Osteoblast (primary cell): Measurements from ENCODE around the gene SPTB. TPM values are rescaled to one million over a fixed set of nuclear protein-coding genes. Genes with fewer than 3 reads are reported as not detected.

Source experiments
- DNase-seq: peaks from one replicate; pipeline ENCODE4 v3.0.0; 2011; ENCODE audit warnings: low spot score, mixed read lengths; ENCODE audit not compliant: insufficient read length; ENCODE audit errors: missing footprints
- H2AFZ ChIP-seq: 2 replicates; pipeline ENCODE4 v1.6.0; 2011; ENCODE audit warnings: mild to moderate bottlenecking, low read length
- H3K27ac ChIP-seq: 2 replicates; pipeline ENCODE4 v1.5.1; 2011; ENCODE audit warnings: mild to moderate bottlenecking, low read depth, low read length, moderate library complexity
- H3K27me3 ChIP-seq: 2 replicates; pipeline ENCODE4 v1.6.0; 2012; ENCODE audit warnings: mild to moderate bottlenecking, control low read depth, inconsistent platforms, low read length, moderate library complexity; ENCODE audit not compliant: insufficient read depth
- H3K36me3 ChIP-seq: 2 replicates; pipeline ENCODE4 v1.5.1; 2011; ENCODE audit warnings: mild to moderate bottlenecking, low read length, control low read depth, moderate library complexity; ENCODE audit not compliant: insufficient read depth
- H3K4me1 ChIP-seq: 2 replicates; pipeline ENCODE4 v1.5.1; 2011; ENCODE audit warnings: mild to moderate bottlenecking, low read length, control low read depth, moderate library complexity; ENCODE audit not compliant: insufficient read depth
- H3K4me2 ChIP-seq: 2 replicates; pipeline ENCODE4 v1.6.0; 2011; ENCODE audit warnings: mild to moderate bottlenecking, low read length; ENCODE audit not compliant: insufficient read depth
- H3K4me3 ChIP-seq: fragments of 200-600 bp; sonication (generic); 3 replicates; pipeline ENCODE4 v1.5.1; 2012; ENCODE audit warnings: mild to moderate bottlenecking, low read length, inconsistent platforms; ENCODE audit not compliant: insufficient read depth
- H3K79me2 ChIP-seq: 2 replicates; pipeline ENCODE4 v1.6.0; 2012; ENCODE audit warnings: mild to moderate bottlenecking, low read length, control low read depth, inconsistent platforms; ENCODE audit not compliant: insufficient read depth
- H3K9me3 ChIP-seq: 2 replicates; pipeline ENCODE4 v1.5.1; 2011; ENCODE audit warnings: low read depth, low read length, control low read depth
- H4K20me1 ChIP-seq: 2 replicates; pipeline ENCODE4 v1.6.0; 2012; ENCODE audit warnings: mild to moderate bottlenecking, low read length, control low read depth; ENCODE audit not compliant: insufficient read depth
- total RNA-seq: library from RNA; depleted of rRNA; stranded (reverse); fragments of >200 nt; gene quantifications from 2 replicates; pipeline ENCODE4 v1.2.3, GENCODE V29; 2012
- TF ChIP-seq, protein P1 (sequence below): IDR thresholded peaks from 2 replicates; pipeline ENCODE4 v1.5.1; 2011; ENCODE audit warnings: mild to moderate bottlenecking, low read depth, low read length, moderate library complexity; ENCODE audit errors: extremely low read depth

Gene SPTB
- total RNA-seq, 1 donor: under 0.01 TPM

GRCh38 chr14:64787619-64788018 is 92.1 kb downstream of the SPTB start:
- H3K27me3 ChIP-seq: peaks cover 9% of the 10 kb centered on the region
- H4K20me1 ChIP-seq: no peaks in the 10 kb centered on the region
- peaks cover 7% of the 10 kb centered on the region for H3K4me1 ChIP-seq
- no peak overlapping the region for H3K27ac ChIP-seq
- no peak overlapping the region for H3K4me3 ChIP-seq
- H2AFZ ChIP-seq: no peak overlapping the region
- H3K9me3 ChIP-seq: no peaks in the 10 kb centered on the region
- no peaks in the 10 kb centered on the region for H3K79me2 ChIP-seq
- no peak overlapping the region for H3K4me2 ChIP-seq
- TF ChIP-seq, protein P1, sequence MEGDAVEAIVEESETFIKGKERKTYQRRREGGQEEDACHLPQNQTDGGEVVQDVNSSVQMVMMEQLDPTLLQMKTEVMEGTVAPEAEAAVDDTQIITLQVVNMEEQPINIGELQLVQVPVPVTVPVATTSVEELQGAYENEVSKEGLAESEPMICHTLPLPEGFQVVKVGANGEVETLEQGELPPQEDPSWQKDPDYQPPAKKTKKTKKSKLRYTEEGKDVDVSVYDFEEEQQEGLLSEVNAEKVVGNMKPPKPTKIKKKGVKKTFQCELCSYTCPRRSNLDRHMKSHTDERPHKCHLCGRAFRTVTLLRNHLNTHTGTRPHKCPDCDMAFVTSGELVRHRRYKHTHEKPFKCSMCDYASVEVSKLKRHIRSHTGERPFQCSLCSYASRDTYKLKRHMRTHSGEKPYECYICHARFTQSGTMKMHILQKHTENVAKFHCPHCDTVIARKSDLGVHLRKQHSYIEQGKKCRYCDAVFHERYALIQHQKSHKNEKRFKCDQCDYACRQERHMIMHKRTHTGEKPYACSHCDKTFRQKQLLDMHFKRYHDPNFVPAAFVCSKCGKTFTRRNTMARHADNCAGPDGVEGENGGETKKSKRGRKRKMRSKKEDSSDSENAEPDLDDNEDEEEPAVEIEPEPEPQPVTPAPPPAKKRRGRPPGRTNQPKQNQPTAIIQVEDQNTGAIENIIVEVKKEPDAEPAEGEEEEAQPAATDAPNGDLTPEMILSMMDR: no peak
- DNase-seq: no peak
- no peaks in the 10 kb centered on the region for H3K36me3 ChIP-seq

DNA sequence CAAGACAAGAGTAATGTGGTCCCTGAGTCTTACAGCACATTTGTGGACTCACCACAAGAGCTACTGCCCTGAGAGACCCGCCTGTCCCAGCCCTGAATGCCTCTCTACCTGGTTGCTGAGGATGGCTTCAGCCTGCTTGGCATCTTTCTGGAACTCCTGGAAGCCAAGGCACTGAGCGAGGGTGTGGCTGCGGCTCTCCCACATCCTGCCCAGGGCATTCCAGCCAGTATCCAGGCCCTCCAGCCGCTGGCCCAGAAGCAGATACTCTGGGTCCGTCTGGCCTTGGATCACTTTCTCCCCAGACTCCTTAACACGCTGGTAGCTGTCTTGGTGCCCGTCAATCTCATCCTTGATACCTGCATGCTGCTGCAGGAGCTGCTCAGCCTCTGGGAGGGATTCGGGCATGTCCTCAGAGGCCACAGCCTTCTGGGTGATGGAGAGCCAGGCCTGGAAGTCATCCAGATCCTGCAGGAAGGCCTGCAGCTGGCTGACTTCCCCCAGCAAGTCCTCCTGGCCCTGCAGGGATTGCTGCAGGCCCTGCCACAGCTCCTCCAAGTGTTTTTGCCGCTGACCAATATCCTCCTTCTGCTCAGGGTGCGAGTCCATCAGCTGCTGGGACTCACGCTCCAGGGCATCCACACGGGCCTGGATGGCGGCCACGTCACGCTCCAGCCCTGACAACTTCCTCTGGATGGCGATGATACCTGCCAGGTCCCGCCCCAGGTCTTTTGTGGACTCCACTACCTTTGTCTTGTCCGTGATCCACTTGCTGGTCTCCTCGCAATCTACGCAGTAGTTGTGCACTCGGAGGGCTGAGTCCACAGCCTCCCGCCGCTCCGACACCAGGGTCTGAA is 93.2 kb downstream of the SPTB start:
- Histone ChIP-seq H3K4me1 (peaks cover 7% of the 10 kb centered on the region), H2AFZ (no peak overlapping the region), H3K36me3 (no peaks in the 10 kb centered on the region), H3K4me3 (no peak overlapping the region), H3K79me2 (no peaks in the 10 kb centered on the region), H3K27ac (no peak overlapping the region), H3K9me3 (no peaks in the 10 kb centered on the region), H3K27me3 (peaks cover 14% of the 10 kb centered on the region), H4K20me1 (no peaks in the 10 kb centered on the region), H3K4me2 (no peak overlapping the region)
- no peak for DNase-seq
- TF ChIP-seq, protein P1: no peak

DNA sequence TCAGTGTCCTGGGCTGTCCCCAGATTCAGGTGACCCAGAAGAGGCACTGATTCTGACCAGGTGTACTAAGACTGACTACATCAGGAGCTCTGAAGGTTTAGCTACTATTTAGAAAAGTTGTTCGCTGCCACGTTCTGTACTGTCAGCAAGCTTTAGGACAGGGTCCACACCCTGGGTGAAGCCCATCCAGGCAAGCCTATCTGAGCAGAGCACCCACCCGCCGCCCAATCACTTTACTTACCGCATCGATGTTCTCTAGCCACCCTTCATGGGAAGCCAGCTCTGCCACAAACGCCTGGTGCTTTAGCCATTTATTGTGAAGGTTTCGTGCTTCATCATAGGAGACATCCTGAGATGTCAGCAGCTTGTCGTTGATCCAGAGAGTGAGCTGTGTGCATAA is 95.7 kb downstream of the SPTB start:
- Histone ChIP-seq H3K27me3 (peaks cover 17% of the 10 kb centered on the region), H3K4me1 (peaks cover 6% of the 10 kb centered on the region), H3K9me3 (no peaks in the 10 kb centered on the region), H3K36me3 (no peaks in the 10 kb centered on the region), H4K20me1 (no peaks in the 10 kb centered on the region), H3K4me2 (no peak overlapping the region), H3K79me2 (no peaks in the 10 kb centered on the region), H3K4me3 (no peak overlapping the region), H3K27ac (no peak overlapping the region), H2AFZ (no peak overlapping the region)
- TF ChIP-seq, protein P1: no peak
- DNase-seq: no peak

DNA sequence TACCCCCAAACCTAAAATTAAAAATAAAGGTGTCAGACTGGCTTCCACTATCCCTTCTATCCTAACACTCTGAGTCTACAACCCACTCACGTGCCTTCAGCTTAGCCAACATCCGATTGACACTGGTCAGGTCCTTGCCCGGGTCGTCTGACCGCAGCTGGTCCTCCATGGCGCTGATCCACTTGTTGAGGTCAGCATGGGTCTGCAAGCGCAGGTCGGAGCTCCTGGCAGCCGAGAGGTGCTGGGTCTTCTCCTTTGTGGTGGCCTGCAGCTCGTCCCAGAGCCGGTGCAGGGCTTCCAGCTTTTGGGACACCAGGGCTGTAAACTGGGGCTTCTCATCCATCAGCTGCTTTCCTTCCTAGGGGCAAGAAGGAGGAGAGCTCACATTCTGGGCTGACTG is 97.5 kb downstream of the SPTB start:
- Histone ChIP-seq H2AFZ (no peak overlapping the region), H3K4me3 (no peak overlapping the region), H3K36me3 (no peaks in the 10 kb centered on the region), H3K79me2 (no peaks in the 10 kb centered on the region), H3K27me3 (peaks cover 17% of the 10 kb centered on the region), H4K20me1 (no peaks in the 10 kb centered on the region), H3K4me2 (no peak overlapping the region), H3K4me1 (no peaks in the 10 kb centered on the region), H3K27ac (no peak overlapping the region), H3K9me3 (no peaks in the 10 kb centered on the region)
- no peak for DNase-seq
- TF ChIP-seq, protein P1: no peak
